HCT116 (cell line): ENCODE results near the gene TMEM164. TPM values are rescaled to one million over a fixed set of nuclear protein-coding genes. Genes with fewer than 3 reads are reported as not detected.

Source experiments
- ATAC-seq: fragments of 200-7000 bp; cut with Tn5 transposase; 2 replicates; pipeline ENCODE4 v1.9.1; 2020; ENCODE audit warnings: mild to moderate bottlenecking, moderate library complexity
- BruUV-seq: library from RNA; stranded (reverse); fragments of 400-500 nt; replicated peaks from 2 replicates; lab custom pipeline; 2021; lab: Mats Ljungman, UMichigan
- CTCF ChIA-PET: fragments of 300-600 bp; sonication (Branson Sonifier 250); formaldehyde crosslinking; loops from one replicate; lab custom pipeline; 2021; ENCODE audit warnings: antibody characterized with exemption; lab: Charles Lee
- POLR2A ChIA-PET: fragments of 300-600, 350-600 bp; sonication (Branson Sonifier 250); formaldehyde crosslinking; loops from one replicate; lab custom pipeline; 2021; ENCODE audit warnings: antibody characterized with exemption; lab: Charles Lee
- RAD21 ChIA-PET, 2 experiments: fragments of 300-600 bp; sonication (Branson Sonifier 250); formaldehyde crosslinking; loops; one replicate each; lab custom pipeline; 2023; ENCODE audit warnings: low total read pairs in 2 of 2; ENCODE audit not compliant: uncharacterized antibody in 2 of 2, unreplicated experiment in 2 of 2, low non-redundant PET in 1 of 2; lab: Charles Lee
- DNase-seq: peaks from one replicate; pipeline ENCODE4 v3.0.0-alpha.2; 2010; ENCODE audit warnings: low read depth, low spot score
- H2AFZ ChIP-seq: fragments of 200-600 bp; shearing (Covaris generic), sonication (generic); 2 replicates; pipeline ENCODE4 v1.6.1; 2017; ENCODE audit warnings: low read depth, mixed run types, mixed read lengths, antibody characterized with exemption, low read length; ENCODE audit not compliant: poor library complexity, severe bottlenecking
- H3K27ac ChIP-seq: 2 replicates; pipeline ENCODE4 v1.5.1; 2012; ENCODE audit warnings: low read depth, low read length
- H3K27me3 ChIP-seq: fragments of 200-600 bp; sonication (generic); 2 replicates; pipeline ENCODE4 v1.6.1; 2016; ENCODE audit warnings: mixed run types, low read length, mixed read lengths; ENCODE audit not compliant: insufficient read depth
- H3K36me3 ChIP-seq, 2 experiments: fragments of 200-500 bp in 1 of 2; fragments of 200-600 bp in 1 of 2; sonication (Bioruptor generic) in 1 of 2; sonication (generic) in 1 of 2; 2 replicates each; pipeline versions ENCODE4 v1.5.1 to v1.6.1; 2014 to 2016; ENCODE audit warnings: low read length in 2 of 2, inconsistent platforms in 1 of 2, mixed read lengths in 1 of 2, mixed run types in 1 of 2; ENCODE audit not compliant: insufficient read depth in 2 of 2, control insufficient read depth in 1 of 2
- H3K4me1 ChIP-seq, 2 experiments: fragments of 200-600 bp in 1 of 2; sonication (generic) in 1 of 2; 2 replicates each; pipeline versions ENCODE4 v1.5.1 to v1.6.1; 2012 to 2017; ENCODE audit warnings: low read length in 2 of 2, inconsistent platforms in 1 of 2, mild to moderate bottlenecking in 1 of 2, mixed read lengths in 1 of 2, mixed run types in 1 of 2, moderate library complexity in 1 of 2; ENCODE audit not compliant: insufficient read depth in 2 of 2, control insufficient read depth in 1 of 2
- H3K4me2 ChIP-seq: fragments of 200-600 bp; sonication (generic); 2 replicates; pipeline ENCODE4 v1.6.1; 2017; ENCODE audit warnings: mixed run types, low read length, mixed read lengths
- H3K4me3 ChIP-seq, 2 experiments: fragments of 200-600 bp in 1 of 2; sonication (generic) in 1 of 2; replicated peaks in 1 of 2; 2 replicates each; pipeline ENCODE4 v1.5.1; 2011 to 2016; ENCODE audit warnings: low read length in 2 of 2, control low read depth in 1 of 2, low read depth in 1 of 2, mild to moderate bottlenecking in 1 of 2, mixed read lengths in 1 of 2, mixed run types in 1 of 2
- H3K79me2 ChIP-seq: fragments of 200-600 bp; sonication (generic); 2 replicates; pipeline ENCODE4 v1.6.1; 2017; ENCODE audit warnings: mild to moderate bottlenecking, mixed run types, low read length, moderate library complexity, mixed read lengths; ENCODE audit not compliant: insufficient read depth
- H3K9ac ChIP-seq: fragments of 200-600 bp; sonication (generic); 2 replicates; pipeline ENCODE4 v1.6.1; 2016; ENCODE audit warnings: low read length, mixed read lengths
- H3K9me2 ChIP-seq: fragments of 200-600 bp; sonication (generic), shearing (Covaris generic); 2 replicates; pipeline ENCODE4 v1.6.1; 2017; ENCODE audit warnings: mixed run types, mild to moderate bottlenecking, moderate library complexity; ENCODE audit not compliant: insufficient read depth
- H3K9me3 ChIP-seq, 2 experiments: fragments of 200-500 bp in 1 of 2; fragments of 200-600 bp in 1 of 2; sonication (Bioruptor generic) in 1 of 2; sonication (generic) in 1 of 2; 2 replicates each; pipeline ENCODE4 v1.6.1; 2014 to 2017; ENCODE audit warnings: low read length in 2 of 2, mixed read lengths in 2 of 2, inconsistent platforms in 1 of 2, low read depth in 1 of 2, mild to moderate bottlenecking in 1 of 2, mixed run types in 1 of 2, moderate library complexity in 1 of 2; ENCODE audit not compliant: control insufficient read depth in 1 of 2, insufficient read depth in 1 of 2
- H4K20me1 ChIP-seq: fragments of 200-600 bp; sonication (generic), shearing (Covaris generic); 2 replicates; pipeline ENCODE4 v1.6.1; 2017; ENCODE audit warnings: mixed run types, mild to moderate bottlenecking, moderate library complexity; ENCODE audit not compliant: insufficient read depth
- POLR2AphosphoS5 ChIP-seq: IDR thresholded peaks from 2 replicates; pipeline ENCODE4 v1.6.1; 2011; ENCODE audit warnings: mild to moderate bottlenecking, low read depth, low read length, moderate library complexity
- RAD21 ChIP-seq: IDR thresholded peaks from 2 replicates; pipeline ENCODE4 v1.6.1; 2012; ENCODE audit warnings: low read depth, mild to moderate bottlenecking
- SIN3A ChIP-seq: IDR thresholded peaks from 2 replicates; pipeline ENCODE4 v1.6.1; 2012; ENCODE audit warnings: low read depth
- TCF7L2 ChIP-seq: IDR thresholded peaks from 2 replicates; pipeline ENCODE4 v1.7.0; 2011; ENCODE audit warnings: borderline replicate concordance, inconsistent platforms; ENCODE audit not compliant: insufficient read depth, insufficient read length; ENCODE audit errors: extremely low read depth
- ZNF274 ChIP-seq: fragments of 200-500 bp; sonication (Bioruptor generic); IDR thresholded peaks from 2 replicates; pipeline ENCODE4 v1.6.1; 2014; ENCODE audit warnings: mild to moderate bottlenecking, low read depth, low read length, inconsistent platforms
- intact Hi-C: fragments of 100-400 bp; cut with micrococcal nuclease; formaldehyde crosslinking; loops from 2 replicates; pipeline ENCODE4 v1.10.0; 2022
- total RNA-seq: library from RNA; stranded (reverse); gene quantifications from one replicate; pipeline ENCODE4 v1.2.1, GENCODE V29; 2021; ENCODE audit not compliant: unreplicated experiment
- TF ChIP-seq, protein P1 (sequence below): IDR thresholded peaks from 2 replicates; pipeline ENCODE4 v1.6.1; 2011; ENCODE audit warnings: mild to moderate bottlenecking, low read length, moderate library complexity; ENCODE audit not compliant: insufficient replicate concordance; ENCODE audit errors: extremely low read depth

Gene TMEM164
- total RNA-seq, 1 experiment from 2014 or later, result 18.7 TPM

GRCh38 chrX:110159235-110159634, 156.3 kb downstream of the TMEM164 start (continued):
- no peak for TF ChIP-seq RAD21
- no peak for TF ChIP-seq TCF7L2
- TF ChIP-seq, protein P1, sequence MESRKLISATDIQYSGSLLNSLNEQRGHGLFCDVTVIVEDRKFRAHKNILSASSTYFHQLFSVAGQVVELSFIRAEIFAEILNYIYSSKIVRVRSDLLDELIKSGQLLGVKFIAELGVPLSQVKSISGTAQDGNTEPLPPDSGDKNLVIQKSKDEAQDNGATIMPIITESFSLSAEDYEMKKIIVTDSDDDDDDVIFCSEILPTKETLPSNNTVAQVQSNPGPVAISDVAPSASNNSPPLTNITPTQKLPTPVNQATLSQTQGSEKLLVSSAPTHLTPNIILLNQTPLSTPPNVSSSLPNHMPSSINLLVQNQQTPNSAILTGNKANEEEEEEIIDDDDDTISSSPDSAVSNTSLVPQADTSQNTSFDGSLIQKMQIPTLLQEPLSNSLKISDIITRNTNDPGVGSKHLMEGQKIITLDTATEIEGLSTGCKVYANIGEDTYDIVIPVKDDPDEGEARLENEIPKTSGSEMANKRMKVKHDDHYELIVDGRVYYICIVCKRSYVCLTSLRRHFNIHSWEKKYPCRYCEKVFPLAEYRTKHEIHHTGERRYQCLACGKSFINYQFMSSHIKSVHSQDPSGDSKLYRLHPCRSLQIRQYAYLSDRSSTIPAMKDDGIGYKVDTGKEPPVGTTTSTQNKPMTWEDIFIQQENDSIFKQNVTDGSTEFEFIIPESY, result no peak
- TF ChIP-seq SIN3A, result no peak

- H2AFZ ChIP-seq, result no peak overlapping the region
- ChIA-PET CTCF (interaction anchor here (0.8 to 2.2 kb wide), 9 partner anchors 12 to 687 kb away, joined by 3 to 21 read pairs (median 5); no protein-coding TSS in a partner anchor), POLR2A (no interaction called here), RAD21 (interaction anchor here (0.7 to 1.5 kb wide), 2 partner anchors 238 to 248 kb away, joined by 3 to 6 read pairs; no protein-coding TSS in a partner anchor)
- no peaks in the 10 kb centered on the region for H3K79me2 ChIP-seq
- H3K36me3 ChIP-seq, result no peaks in the 10 kb centered on the region
- H3K9ac ChIP-seq, result no peak overlapping the region
- no peak overlapping the region for H3K4me2 ChIP-seq
- H3K9me2 ChIP-seq, result no peaks in the 10 kb centered on the region
- TF ChIP-seq POLR2AphosphoS5 (no peak), ZNF274 (no peak)
- no peak for ATAC-seq
- no TSS peak for BruUV-seq
- no peaks in the 10 kb centered on the region for H3K27me3 ChIP-seq
- intact Hi-C loops, result loop anchor here (1.0 kb wide), 1 partner anchor 248 kb away; no protein-coding TSS in a partner anchor
- H3K4me1 ChIP-seq, result peaks cover 0 to 4% of the 10 kb centered on the region in 2 experiments; a peak in 1 of 4 replicates
- H3K9me3 ChIP-seq, result no peaks in the 10 kb centered on the region
- no peak overlapping the region for H3K4me3 ChIP-seq
- no peak overlapping the region for H3K27ac ChIP-seq
- no peaks in the 10 kb centered on the region for H4K20me1 ChIP-seq
- no peak for DNase-seq
These were observed 157.0 kb downstream of the TMEM164 start for GRCh38 chrX:110159865-110160264.
